MCF 10A (cell line): Measurements from ENCODE around the gene LRRK1. TPM values are rescaled to one million over a fixed set of nuclear protein-coding genes. Genes with fewer than 3 reads are reported as not detected.

ENCODE experiments used
- BruUV-seq: library from RNA; stranded (reverse); fragments of 400-500 nt; replicated peaks from 2 replicates; lab custom pipeline; 2021; lab: Mats Ljungman, UMichigan
- CTCF ChIA-PET: fragments of 300-600 bp; sonication (Branson Sonifier 250); formaldehyde crosslinking; extraction: SDS; loops from one replicate; lab custom pipeline; 2021; ENCODE audit warnings: antibody characterized with exemption, inconsistent platforms; lab: Yijun Ruan, JAX
- POLR2A ChIA-PET: fragments of 300-600, 350-650 bp; sonication (Branson Sonifier 250); formaldehyde crosslinking; extraction: SDS; loops from one replicate; lab custom pipeline; 2020; ENCODE audit warnings: antibody characterized with exemption, inconsistent platforms; lab: Yijun Ruan, JAX
- DNase-seq: peaks from one replicate; pipeline ENCODE4 v3.0.0-alpha.2; 2018; ENCODE audit not compliant: unreplicated experiment
- H3K27ac Mint-ChIP-seq: one replicate; pipeline ENCODE4 v1.8.0; 2022; ENCODE audit warnings: mild to moderate bottlenecking, low read depth, mixed read lengths; ENCODE audit not compliant: unreplicated experiment
- H3K27me3 Mint-ChIP-seq: one replicate; pipeline ENCODE4 v1.8.0; 2022; ENCODE audit warnings: mixed read lengths; ENCODE audit not compliant: insufficient read depth, unreplicated experiment
- H3K36me3 Mint-ChIP-seq: one replicate; pipeline ENCODE4 v1.8.0; 2022; ENCODE audit warnings: mild to moderate bottlenecking, moderate library complexity, mixed read lengths; ENCODE audit not compliant: insufficient read depth, unreplicated experiment
- H3K4me1 Mint-ChIP-seq: one replicate; pipeline ENCODE4 v1.8.0; 2022; ENCODE audit warnings: mixed read lengths; ENCODE audit not compliant: insufficient read depth, unreplicated experiment
- H3K4me3 Mint-ChIP-seq: one replicate; pipeline ENCODE4 v1.8.0; 2022; ENCODE audit warnings: mild to moderate bottlenecking, moderate library complexity, mixed read lengths; ENCODE audit not compliant: unreplicated experiment
- H3K9me3 Mint-ChIP-seq: one replicate; pipeline ENCODE4 v1.8.0; 2022; ENCODE audit warnings: mixed read lengths; ENCODE audit not compliant: unreplicated experiment
- CTCF ChIP-seq: fragments of 200-600 bp; IDR thresholded peaks from one replicate; pipeline ENCODE4 v1.8.0; 2022; ENCODE audit warnings: antibody characterized with exemption, mild to moderate bottlenecking; ENCODE audit not compliant: unreplicated experiment
- intact Hi-C: fragments of 100-400 bp; cut with micrococcal nuclease; formaldehyde crosslinking; loops from 2 replicates; pipeline ENCODE4 v1.14.1; 2022
- total RNA-seq: library from RNA; stranded (reverse); gene quantifications from 2 replicates; pipeline ENCODE4 v1.2.3, GENCODE V29; 2022

LRRK1 gene
- total RNA-seq, 1 experiment from 2014 or later: 15.4 TPM

GRCh38 chr15:100926258-100926657, 7.1 kb downstream of the LRRK1 start:
- peaks cover 26% of the 10 kb centered on the region for H3K36me3 Mint-ChIP-seq
- DNase-seq: no peak
- BruUV-seq: no TSS peak
- no peak overlapping the region for H3K4me3 Mint-ChIP-seq
- H3K27me3 Mint-ChIP-seq: no peaks in the 10 kb centered on the region
- H3K4me1 Mint-ChIP-seq: peaks cover 7% of the 10 kb centered on the region
- no peak overlapping the region for H3K27ac Mint-ChIP-seq
- ChIA-PET POLR2A (no interaction called here), CTCF (interaction anchor here (1.1 to 3.1 kb wide), 2 partner anchors 9 to 82 kb away, joined by 3 to 18 read pairs; partner anchors contain the start of gene LRRK1)
- TF ChIP-seq CTCF: no peak
- intact Hi-C loops: no loop called here
- no peaks in the 10 kb centered on the region for H3K9me3 Mint-ChIP-seq

GRCh38 chr15:100926971-100927756, 8.0 kb downstream of the LRRK1 start:
- ChIA-PET CTCF (interaction anchor here (1.1 to 3.1 kb wide), 2 partner anchors 10 to 81 kb away, joined by 3 to 18 read pairs; partner anchors contain the start of gene LRRK1), POLR2A (no interaction called here)
- intact Hi-C loops: no loop called here
- no peak for DNase-seq
- Mint-ChIP-seq H3K9me3 (no peaks in the 10 kb centered on the region), H3K4me1 (peaks cover 7% of the 10 kb centered on the region), H3K27me3 (no peaks in the 10 kb centered on the region), H3K36me3 (peaks cover 30% of the 10 kb centered on the region), H3K4me3 (no peak overlapping the region), H3K27ac (peak overlapping the region; percentile 70)
- no TSS peak for BruUV-seq
- TF ChIP-seq CTCF: no peak

- Mint-ChIP-seq H3K27ac (peak overlapping the region; percentile 8), H3K27me3 (no peaks in the 10 kb centered on the region), H3K9me3 (no peaks in the 10 kb centered on the region), H3K4me3 (no peak overlapping the region), H3K4me1 (no peaks in the 10 kb centered on the region), H3K36me3 (peaks cover 30% of the 10 kb centered on the region)
- DNase-seq: no peak
- no peak for TF ChIP-seq CTCF
- intact Hi-C loops: no loop called here
- CTCF ChIA-PET: interaction anchor here (0.6 to 3.1 kb wide), 5 partner anchors 9 to 135 kb away, joined by 3 to 18 read pairs (median 5); partner anchors contain the start of gene LRRK1
- POLR2A ChIA-PET: no interaction called here
- BruUV-seq: no TSS peak
Measured at GRCh38 chr15:100928632-100929280, 9.6 kb downstream of the LRRK1 start.

DNA sequence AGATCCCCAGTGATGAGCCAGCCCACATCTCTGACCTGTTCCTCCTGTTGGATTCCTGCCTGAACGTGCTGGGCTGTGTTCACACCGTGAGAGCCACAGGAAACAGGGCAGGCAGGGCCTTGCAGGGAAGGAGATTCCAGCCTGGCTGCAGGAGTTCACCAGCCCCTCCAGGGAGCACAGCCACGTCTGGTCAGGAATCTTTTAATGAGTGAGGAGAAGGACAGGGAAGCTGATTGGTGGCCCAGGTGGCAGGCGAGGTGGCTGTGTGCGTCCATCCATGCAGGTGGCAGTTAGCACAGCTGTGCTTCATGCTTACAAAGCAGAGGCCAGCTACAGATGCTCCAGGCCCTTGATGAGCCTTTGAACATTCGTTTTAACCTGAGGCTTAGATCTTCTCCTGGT, 10.5 kb downstream of the LRRK1 start:
- H3K4me3 Mint-ChIP-seq: no peak overlapping the region
- H3K27ac Mint-ChIP-seq: peak overlapping the region; percentile 8
- POLR2A ChIA-PET: no interaction called here
- DNase-seq: no peak
- no TSS peak for BruUV-seq
- CTCF ChIA-PET: interaction anchor here (0.5 to 3.1 kb wide), 3 partner anchors 10 to 403 kb away, joined by 3 to 18 read pairs (median 3); partner anchors contain the start of gene LRRK1
- no peaks in the 10 kb centered on the region for H3K27me3 Mint-ChIP-seq
- H3K9me3 Mint-ChIP-seq: no peaks in the 10 kb centered on the region
- H3K36me3 Mint-ChIP-seq: peaks cover 34% of the 10 kb centered on the region
- H3K4me1 Mint-ChIP-seq: no peaks in the 10 kb centered on the region
- intact Hi-C loops: no loop called here
- no peak for TF ChIP-seq CTCF
